IMR-90 (cell line): ENCODE measurements around the gene SALL4. TPM values are rescaled to one million over a fixed set of nuclear protein-coding genes. Genes with fewer than 3 reads are reported as not detected.

Experiments used
- ATAC-seq: fragments of 200-7000 bp; cut with Tn5 transposase; 2 replicates; pipeline ENCODE4 v1.9.1; 2020; ENCODE audit warnings: low read depth, mild to moderate bottlenecking, moderate library complexity
- BruUV-seq: library from RNA; stranded (reverse); fragments of 400-500 nt; replicated peaks from 2 replicates; lab custom pipeline; 2021; lab: Mats Ljungman, UMichigan
- CTCF ChIA-PET: fragments of 300-600 bp; formaldehyde crosslinking; extraction: SDS; loops from one replicate; lab custom pipeline; 2021; ENCODE audit warnings: antibody characterized with exemption; lab: Yijun Ruan, JAX
- POLR2A ChIA-PET: fragments of 300-600 bp; sonication (Branson Sonifier 250); formaldehyde crosslinking; loops from one replicate; lab custom pipeline; 2022; ENCODE audit warnings: antibody characterized with exemption; ENCODE audit not compliant: unreplicated experiment; lab: Charles Lee
- DNase-seq: peaks from one replicate; pipeline ENCODE4 v3.0.0; 2013
- H2AFZ ChIP-seq: replicated peaks from 2 replicates; pipeline ENCODE3; 2013; ENCODE audit warnings: low read length, mild to moderate bottlenecking; ENCODE audit not compliant: poor library complexity
- H2AK5ac ChIP-seq: 2 replicates; pipeline ENCODE4 v1.6.1; 2013; ENCODE audit warnings: low read depth, low read length, inconsistent platforms
- H2AK9ac ChIP-seq: replicated peaks from 2 replicates; pipeline ENCODE3; 2013; ENCODE audit warnings: mild to moderate bottlenecking, low read depth, low read length, moderate library complexity; ENCODE audit not compliant: poor library complexity
- H2BK120ac ChIP-seq: 2 replicates; pipeline ENCODE4 v1.6.1; 2013; ENCODE audit warnings: low read depth, low read length, inconsistent platforms
- H2BK15ac ChIP-seq: 3 replicates; pipeline ENCODE4 v1.6.1; 2013; ENCODE audit warnings: low read depth, low read length, inconsistent platforms
- H2BK20ac ChIP-seq: 2 replicates; pipeline ENCODE4 v1.6.1; 2013; ENCODE audit warnings: low read depth, mild to moderate bottlenecking, inconsistent platforms, low read length, moderate library complexity
- H2BK5ac ChIP-seq: 2 replicates; pipeline ENCODE4 v1.6.1; 2013; ENCODE audit warnings: mild to moderate bottlenecking, low read depth, low read length, inconsistent platforms; ENCODE audit not compliant: poor library complexity, severe bottlenecking
- H3K14ac ChIP-seq: replicated peaks from 2 replicates; pipeline ENCODE4 v1.6.1; 2013; ENCODE audit warnings: low read depth, low read length, inconsistent platforms
- H3K18ac ChIP-seq: 2 replicates; pipeline ENCODE4 v1.6.1; 2013; ENCODE audit warnings: low read depth, low read length, control low read depth
- H3K23ac ChIP-seq: 2 replicates; pipeline ENCODE4 v1.6.1; 2013; ENCODE audit warnings: low read depth, low read length, inconsistent platforms
- H3K27ac ChIP-seq: 2 replicates; pipeline ENCODE4 v1.5.1; 2013; ENCODE audit warnings: mild to moderate bottlenecking, control low read depth, low read length; ENCODE audit not compliant: insufficient read depth
- H3K27me3 ChIP-seq: 2 replicates; pipeline ENCODE4 v1.6.1; 2013; ENCODE audit warnings: low read length; ENCODE audit not compliant: control insufficient read depth, insufficient read depth
- H3K36me3 ChIP-seq: 2 replicates; pipeline ENCODE4 v1.6.1; 2013; ENCODE audit warnings: low read length, mixed read lengths; ENCODE audit not compliant: control insufficient read depth, insufficient read depth
- H3K4ac ChIP-seq: 2 replicates; pipeline ENCODE4 v1.6.1; 2013; ENCODE audit warnings: low read depth, low read length, inconsistent platforms
- H3K4me1 ChIP-seq: 2 replicates; pipeline ENCODE4 v1.6.1; 2013; ENCODE audit warnings: low read length, mixed read lengths; ENCODE audit not compliant: control insufficient read depth, insufficient read depth
- H3K4me2 ChIP-seq: 2 replicates; pipeline ENCODE4 v1.6.1; 2013; ENCODE audit warnings: low read depth, mild to moderate bottlenecking, control low read depth, low read length, moderate library complexity
- H3K4me3 ChIP-seq: 2 replicates; pipeline ENCODE4 v1.5.1; 2013; ENCODE audit warnings: low read depth, mild to moderate bottlenecking, control low read depth, low read length, moderate library complexity; ENCODE audit not compliant: insufficient read depth
- H3K56ac ChIP-seq: 2 replicates; pipeline ENCODE4 v1.6.1; 2013; ENCODE audit warnings: low read length, inconsistent platforms; ENCODE audit not compliant: insufficient read depth; ENCODE audit errors: extremely low read depth
- H3K79me1 ChIP-seq, 2 experiments: 2 replicates each; pipeline ENCODE4 v1.6.1; 2013; ENCODE audit warnings: low read length in 2 of 2, inconsistent platforms in 1 of 2, low read depth in 1 of 2
- H3K9ac ChIP-seq: 2 replicates; pipeline ENCODE4 v1.6.1; 2013; ENCODE audit warnings: low read depth, low read length, control low read depth
- H3K9me1 ChIP-seq: 2 replicates; pipeline ENCODE4 v1.6.1; 2013; ENCODE audit warnings: low read length, inconsistent platforms; ENCODE audit not compliant: insufficient read depth
- H3K9me3 ChIP-seq: 2 replicates; pipeline ENCODE4 v1.6.1; 2013; ENCODE audit warnings: low read length; ENCODE audit not compliant: control insufficient read depth, insufficient read depth
- H4K20me1 ChIP-seq: 2 replicates; pipeline ENCODE4 v1.6.1; 2013; ENCODE audit warnings: low read length, inconsistent platforms; ENCODE audit not compliant: insufficient read depth
- H4K5ac ChIP-seq: 2 replicates; pipeline ENCODE4 v1.6.1; 2013; ENCODE audit warnings: mild to moderate bottlenecking, low read depth, low read length, control low read depth
- H4K8ac ChIP-seq, 2 experiments: 2 replicates each; pipeline ENCODE4 v1.6.1; 2013; ENCODE audit warnings: low read depth in 2 of 2, low read length in 2 of 2, control low read depth in 1 of 2, inconsistent platforms in 1 of 2
- H4K91ac ChIP-seq: 2 replicates; pipeline ENCODE4 v1.6.1; 2013; ENCODE audit warnings: low read depth, low read length, inconsistent platforms; ENCODE audit not compliant: insufficient read depth
- BHLHE40 ChIP-seq: fragments of 150-350 bp; IDR thresholded peaks from 2 replicates; pipeline ENCODE4 v1.6.1; 2016; ENCODE audit warnings: mild to moderate bottlenecking, low read depth, low read length
- CEBPB ChIP-seq: IDR thresholded peaks from 2 replicates; pipeline ENCODE4 v1.6.1; 2012; ENCODE audit warnings: low read depth, low read length, improper control_type of control experiment
- NFE2L2 ChIP-seq: fragments of 150-350 bp; IDR thresholded peaks from 2 replicates; pipeline ENCODE4 v1.6.1; 2016; ENCODE audit warnings: low read depth, mild to moderate bottlenecking, low read length
- POLR2A ChIP-seq: IDR thresholded peaks from 2 replicates; pipeline ENCODE4 v1.6.1; 2012; ENCODE audit warnings: mild to moderate bottlenecking, low read depth, low read length
- RFX5 ChIP-seq: IDR thresholded peaks from 2 replicates; pipeline ENCODE4 v1.8.0; 2012; ENCODE audit warnings: low read depth, mild to moderate bottlenecking, low read length, moderate library complexity
- SMC3 ChIP-seq: fragments of 150-350 bp; IDR thresholded peaks from 2 replicates; pipeline ENCODE4 v1.6.1; 2016; ENCODE audit warnings: low read depth, mild to moderate bottlenecking, antibody characterized with exemption, low read length, moderate library complexity
- WGBS, 2 experiments: methylation state at CpG; one replicate each; pipeline versions ENCODE4 v1.1.5 to v1.1.7; 2013; ENCODE audit warnings: missing lambda C conversion rate in 2 of 2; ENCODE audit not compliant: insufficient read length in 1 of 2; ENCODE audit errors: extremely low coverage in 2 of 2; 5-methylcytosine and 5-hydroxymethylcytosine counted together
- dilution Hi-C: fragments of 300-500 bp; cut with HindIII; formaldehyde crosslinking; loops from one replicate; pipeline ENCODE4 v1.14.3; 2018; ENCODE audit warnings: low sequenced_read_pairs; ENCODE audit not compliant: unreplicated experiment
- in situ Hi-C: fragments of 300-500 bp; cut with MboI; formaldehyde crosslinking; loops from 3 replicates; pipeline ENCODE4 v1.14.3; 2019; ENCODE audit warnings: low sequenced_read_pairs, inconsistent platforms, mixed read lengths
- intact Hi-C: fragments of 100-400 bp; cut with micrococcal nuclease; formaldehyde crosslinking; loops from 2 replicates; pipeline ENCODE4 v1.10.0; 2022
- polyA plus RNA-seq, 3 experiments: library from polyadenylated mRNA; depleted of rRNA; stranded (reverse); fragments of >200 nt; gene quantifications; 2 replicates each; pipeline ENCODE4 v1.2.3, GENCODE V29; 2012; ENCODE audit warnings: low replicate concordance in 1 of 3
- total RNA-seq: library from RNA; depleted of rRNA; stranded (reverse); fragments of >200 nt; gene quantifications from 2 replicates; pipeline ENCODE4 v1.2.3, GENCODE V29; 2012
- TF ChIP-seq, protein P1 (sequence below): fragments of 150-350 bp; IDR thresholded peaks from 2 replicates; pipeline ENCODE4 v1.6.1; 2017; ENCODE audit warnings: mild to moderate bottlenecking, antibody characterized with exemption, low read length, low read depth
- TF ChIP-seq, protein P2 (sequence below): conservative IDR thresholded peaks from 2 replicates; pipeline ENCODE4 v1.5.1; 2012; ENCODE audit warnings: mild to moderate bottlenecking, low read depth, low read length, improper control_type of control experiment

Gene SALL4
- total and polyA plus RNA-seq, 2 of the 4 experiments (the other 2 are of a cell fraction) = not detected

DNA sequence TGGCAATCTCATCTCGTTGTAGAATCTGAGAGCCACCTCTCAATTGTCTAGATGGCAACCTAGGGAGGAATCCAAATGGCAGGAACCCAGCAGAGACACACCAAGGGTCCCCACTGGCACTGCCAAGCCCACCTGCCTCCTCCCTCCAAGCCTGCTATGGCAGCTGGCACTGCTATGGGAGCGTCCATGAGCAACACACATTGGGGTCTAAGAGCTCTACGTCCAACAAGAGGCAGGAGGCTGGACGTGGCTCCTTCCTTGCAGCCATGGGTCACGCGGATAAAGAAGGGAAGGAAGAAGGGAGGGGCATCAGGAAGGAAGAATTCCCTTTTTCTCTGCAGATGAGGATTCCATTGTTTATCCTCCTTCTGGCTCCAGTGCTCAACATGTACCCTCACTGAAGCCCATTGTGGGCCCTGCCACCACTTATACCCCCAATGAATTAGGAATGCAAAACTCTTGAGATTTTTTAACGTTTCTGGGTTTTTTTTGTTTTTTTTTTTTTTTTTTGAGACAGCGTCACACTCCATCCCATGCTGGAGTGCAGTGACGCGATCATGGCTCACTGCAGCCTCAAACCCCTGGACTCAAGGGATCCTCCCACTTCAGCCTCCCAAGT is 51.4 kb downstream of the SALL4 start:
- peak overlapping the region; percentile 99 for H2AK5ac ChIP-seq
- 0 out of 2 replicates have a peak, but pooled peaks cover 6% of the 10 kb centered on the region for H4K20me1 ChIP-seq
- peaks cover 19% of the 10 kb centered on the region for H3K9me1 ChIP-seq
- H3K36me3 ChIP-seq = no peaks in the 10 kb centered on the region
- peak overlapping the region; percentile 94 for H2BK120ac ChIP-seq
- H3K4me1 ChIP-seq = peaks cover 13% of the 10 kb centered on the region
- no peaks in the 10 kb centered on the region for H3K9me3 ChIP-seq
- DNase-seq (no peak), ATAC-seq (no peak)
- BruUV-seq = no TSS peak
- H4K8ac ChIP-seq = peak overlapping the region; percentile 13 to 83; a peak in 3 of 4 replicates
- no peak overlapping the region for H3K4me3 ChIP-seq
- no peak overlapping the region for H2AFZ ChIP-seq
- H2BK20ac ChIP-seq = peak overlapping the region; percentile 92
- H3K4ac ChIP-seq = peak overlapping the region; percentile 91
- H2BK15ac ChIP-seq = peak overlapping the region; percentile 78; the same call in 2 of the 3 replicates
- peak overlapping the region; percentile 77 for H3K23ac ChIP-seq
- ChIA-PET POLR2A (no interaction called here), CTCF (no interaction called here)
- TF ChIP-seq RFX5 = no peak
- TF ChIP-seq NFE2L2 = no peak
- TF ChIP-seq, protein P1, sequence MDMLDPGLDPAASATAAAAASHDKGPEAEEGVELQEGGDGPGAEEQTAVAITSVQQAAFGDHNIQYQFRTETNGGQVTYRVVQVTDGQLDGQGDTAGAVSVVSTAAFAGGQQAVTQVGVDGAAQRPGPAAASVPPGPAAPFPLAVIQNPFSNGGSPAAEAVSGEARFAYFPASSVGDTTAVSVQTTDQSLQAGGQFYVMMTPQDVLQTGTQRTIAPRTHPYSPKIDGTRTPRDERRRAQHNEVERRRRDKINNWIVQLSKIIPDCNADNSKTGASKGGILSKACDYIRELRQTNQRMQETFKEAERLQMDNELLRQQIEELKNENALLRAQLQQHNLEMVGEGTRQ = no peak
- TF ChIP-seq POLR2A = no peak
- TF ChIP-seq CEBPB = no peak
- no peak for TF ChIP-seq SMC3
- TF ChIP-seq BHLHE40 = no peak
- TF ChIP-seq, protein P2, sequence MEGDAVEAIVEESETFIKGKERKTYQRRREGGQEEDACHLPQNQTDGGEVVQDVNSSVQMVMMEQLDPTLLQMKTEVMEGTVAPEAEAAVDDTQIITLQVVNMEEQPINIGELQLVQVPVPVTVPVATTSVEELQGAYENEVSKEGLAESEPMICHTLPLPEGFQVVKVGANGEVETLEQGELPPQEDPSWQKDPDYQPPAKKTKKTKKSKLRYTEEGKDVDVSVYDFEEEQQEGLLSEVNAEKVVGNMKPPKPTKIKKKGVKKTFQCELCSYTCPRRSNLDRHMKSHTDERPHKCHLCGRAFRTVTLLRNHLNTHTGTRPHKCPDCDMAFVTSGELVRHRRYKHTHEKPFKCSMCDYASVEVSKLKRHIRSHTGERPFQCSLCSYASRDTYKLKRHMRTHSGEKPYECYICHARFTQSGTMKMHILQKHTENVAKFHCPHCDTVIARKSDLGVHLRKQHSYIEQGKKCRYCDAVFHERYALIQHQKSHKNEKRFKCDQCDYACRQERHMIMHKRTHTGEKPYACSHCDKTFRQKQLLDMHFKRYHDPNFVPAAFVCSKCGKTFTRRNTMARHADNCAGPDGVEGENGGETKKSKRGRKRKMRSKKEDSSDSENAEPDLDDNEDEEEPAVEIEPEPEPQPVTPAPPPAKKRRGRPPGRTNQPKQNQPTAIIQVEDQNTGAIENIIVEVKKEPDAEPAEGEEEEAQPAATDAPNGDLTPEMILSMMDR = no peak
- dilution Hi-C loops (no loop called here), in situ Hi-C loops (loop anchor here (25.0 kb wide), 1 partner anchor 764 kb away; no protein-coding TSS in a partner anchor), intact Hi-C loops (no loop called here)
- H3K79me1 ChIP-seq = peaks cover 14 to 69% of the 10 kb centered on the region in 2 experiments; a peak in 3 of 4 replicates
- H3K9ac ChIP-seq = no peak overlapping the region
- peak overlapping the region; percentile 93 for H4K91ac ChIP-seq
- peak overlapping the region; percentile 1; the same call in 1 of the 2 replicates for H4K5ac ChIP-seq
- peak overlapping the region; percentile 82 for H3K14ac ChIP-seq
- peak overlapping the region; percentile 64 for H2BK5ac ChIP-seq
- WGBS, 2 experiments = no CpG with 5 or more reads among the region's 10 CpGs
- H3K18ac ChIP-seq = peak overlapping the region; percentile 73; the same call in 1 of the 2 replicates
- no peak overlapping the region for H3K56ac ChIP-seq
- H2AK9ac ChIP-seq = peak overlapping the region; percentile 65
- no peaks in the 10 kb centered on the region for H3K27me3 ChIP-seq
- peak overlapping the region; percentile 36; the same call in 1 of the 2 replicates for H3K27ac ChIP-seq
- no peak overlapping the region for H3K4me2 ChIP-seq
